ENCODE results near the gene LY6G6C.

Gene LY6G6C

DNA sequence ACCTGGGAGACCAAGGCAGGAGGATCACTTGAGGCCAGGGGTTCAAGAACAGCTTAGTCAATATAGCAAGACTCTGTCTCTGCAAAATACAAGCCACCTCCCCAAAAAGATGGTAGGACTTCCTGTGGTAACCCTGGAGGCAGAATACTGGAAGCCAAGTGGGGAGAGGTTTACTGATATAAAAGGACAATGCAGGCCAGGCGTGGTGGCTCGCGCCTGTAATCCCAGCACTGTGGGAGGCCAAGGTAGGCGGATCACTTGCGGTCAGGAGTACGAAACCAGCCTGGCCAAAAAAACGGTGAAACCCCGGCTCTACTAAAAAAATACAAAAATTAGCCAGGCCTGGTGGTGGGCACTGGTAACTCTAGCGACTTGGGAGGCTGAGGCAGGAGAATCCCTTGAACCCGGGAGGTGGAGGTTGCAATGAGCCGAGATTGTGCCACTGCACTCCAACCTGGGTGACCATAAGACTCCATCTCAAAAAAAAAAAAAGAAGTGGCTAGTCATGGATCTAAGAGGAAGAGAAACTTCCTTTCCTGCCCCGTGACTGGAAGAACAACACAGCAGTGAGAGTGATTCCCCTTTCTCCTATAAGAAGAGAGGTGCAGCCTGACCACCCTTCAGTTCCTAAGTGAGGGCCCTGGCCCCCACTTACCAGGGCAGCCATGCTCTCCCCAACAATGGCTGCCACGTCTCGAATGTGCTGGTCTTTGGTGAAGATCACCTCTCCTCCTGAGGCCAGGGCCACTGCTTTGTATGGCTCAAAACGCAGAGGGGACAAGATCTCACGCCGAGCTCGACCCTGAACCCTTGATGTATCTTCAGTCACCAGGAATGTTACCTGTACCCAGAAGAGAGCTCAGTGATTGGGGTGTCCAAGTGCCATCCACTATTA is 47.1 kb upstream of the LY6G6C start:
- Histone ChIP-seq H4K20me1 (ENCODE audit: insufficient read depth, low read length) (no peaks in the 10 kb centered on the region), H3K9me3 (ENCODE audit: low read length) (no peaks in the 10 kb centered on the region), H3K4me2 (ENCODE audit: low read length) (no peak overlapping the region), H3F3A (ENCODE audit: insufficient read depth, low read length) (no peaks in the 10 kb centered on the region), H3K27me3 (ENCODE audit: insufficient read depth, low read length) (no peaks in the 10 kb centered on the region), H3K36me3 (ENCODE audit: insufficient read depth, low read length) (peaks cover 12% of the 10 kb centered on the region; the same call in 1 of the 2 replicates), H3K4me3 (ENCODE audit: low read depth, low read length, poor library complexity, severe bottlenecking) (no peak overlapping the region), H3K4me1 (ENCODE audit: insufficient read depth, low read length, severe bottlenecking) (no peaks in the 10 kb centered on the region), H3K9ac (ENCODE audit: low read length) (no peak overlapping the region), H3K27ac (ENCODE audit: low read depth, low read length, poor library complexity, severe bottlenecking) (no peak overlapping the region), H2AFZ (ENCODE audit: low read length) (no peak overlapping the region), H3K79me2 (ENCODE audit: insufficient read depth, low read length) (no peaks in the 10 kb centered on the region), H3K9me2 (ENCODE audit: low read depth, low read length) (no peaks in the 10 kb centered on the region)
- no peak for TF ChIP-seq EZH2 (IDR thresholded peaks at IDR 0.05; ENCODE audit: borderline replicate concordance, low read length)
- TF ChIP-seq, protein P1, sequence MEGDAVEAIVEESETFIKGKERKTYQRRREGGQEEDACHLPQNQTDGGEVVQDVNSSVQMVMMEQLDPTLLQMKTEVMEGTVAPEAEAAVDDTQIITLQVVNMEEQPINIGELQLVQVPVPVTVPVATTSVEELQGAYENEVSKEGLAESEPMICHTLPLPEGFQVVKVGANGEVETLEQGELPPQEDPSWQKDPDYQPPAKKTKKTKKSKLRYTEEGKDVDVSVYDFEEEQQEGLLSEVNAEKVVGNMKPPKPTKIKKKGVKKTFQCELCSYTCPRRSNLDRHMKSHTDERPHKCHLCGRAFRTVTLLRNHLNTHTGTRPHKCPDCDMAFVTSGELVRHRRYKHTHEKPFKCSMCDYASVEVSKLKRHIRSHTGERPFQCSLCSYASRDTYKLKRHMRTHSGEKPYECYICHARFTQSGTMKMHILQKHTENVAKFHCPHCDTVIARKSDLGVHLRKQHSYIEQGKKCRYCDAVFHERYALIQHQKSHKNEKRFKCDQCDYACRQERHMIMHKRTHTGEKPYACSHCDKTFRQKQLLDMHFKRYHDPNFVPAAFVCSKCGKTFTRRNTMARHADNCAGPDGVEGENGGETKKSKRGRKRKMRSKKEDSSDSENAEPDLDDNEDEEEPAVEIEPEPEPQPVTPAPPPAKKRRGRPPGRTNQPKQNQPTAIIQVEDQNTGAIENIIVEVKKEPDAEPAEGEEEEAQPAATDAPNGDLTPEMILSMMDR (IDR thresholded peaks at IDR 0.05; ENCODE audit: low read length) = no peak

DNA sequence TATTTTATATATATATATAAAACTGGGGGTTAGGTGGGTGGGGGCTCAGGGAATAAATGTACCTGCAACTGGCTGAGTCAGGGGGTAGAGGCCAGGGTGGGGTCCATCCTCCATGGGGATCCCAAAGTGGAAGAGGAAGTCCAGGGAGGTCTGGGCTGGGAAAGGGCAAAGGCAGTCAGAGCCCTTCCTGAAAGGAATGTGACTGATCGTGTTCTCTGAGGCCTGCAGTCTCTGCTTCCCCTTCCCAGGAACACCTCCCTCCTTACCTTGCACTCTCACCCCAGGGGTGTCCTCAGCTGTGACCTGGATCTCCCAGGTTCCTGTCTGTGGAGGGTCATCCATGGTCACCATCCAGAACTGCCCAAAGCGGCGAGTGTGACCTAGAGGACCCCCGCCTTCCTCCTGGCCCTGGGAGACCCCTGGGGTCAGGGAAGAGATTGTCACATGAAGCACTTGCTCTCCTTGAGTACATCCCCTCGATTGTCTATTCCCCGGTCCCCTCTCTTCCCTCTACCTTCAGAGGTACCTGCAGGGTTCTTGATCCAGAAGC is 45.6 kb upstream of the LY6G6C start:
- Histone ChIP-seq H3K4me3 (ENCODE audit: low read depth, low read length, poor library complexity, severe bottlenecking) (no peak overlapping the region), H3K9ac (ENCODE audit: low read length) (no peak overlapping the region), H3K27me3 (ENCODE audit: insufficient read depth, low read length) (no peaks in the 10 kb centered on the region), H3K4me2 (ENCODE audit: low read length) (no peak overlapping the region), H4K20me1 (ENCODE audit: insufficient read depth, low read length) (no peaks in the 10 kb centered on the region), H3F3A (ENCODE audit: insufficient read depth, low read length) (no peaks in the 10 kb centered on the region), H3K79me2 (ENCODE audit: insufficient read depth, low read length) (no peaks in the 10 kb centered on the region), H3K4me1 (ENCODE audit: insufficient read depth, low read length, severe bottlenecking) (no peaks in the 10 kb centered on the region), H2AFZ (ENCODE audit: low read length) (no peak overlapping the region), H3K36me3 (ENCODE audit: insufficient read depth, low read length) (peaks cover 26% of the 10 kb centered on the region), H3K9me2 (ENCODE audit: low read depth, low read length) (no peaks in the 10 kb centered on the region), H3K9me3 (ENCODE audit: low read length) (no peaks in the 10 kb centered on the region), H3K27ac (ENCODE audit: low read depth, low read length, poor library complexity, severe bottlenecking) (no peak overlapping the region)
- TF ChIP-seq, protein P1 (IDR thresholded peaks at IDR 0.05; ENCODE audit: low read length) = no peak
- TF ChIP-seq EZH2 (IDR thresholded peaks at IDR 0.05; ENCODE audit: borderline replicate concordance, low read length) = no peak

DNA sequence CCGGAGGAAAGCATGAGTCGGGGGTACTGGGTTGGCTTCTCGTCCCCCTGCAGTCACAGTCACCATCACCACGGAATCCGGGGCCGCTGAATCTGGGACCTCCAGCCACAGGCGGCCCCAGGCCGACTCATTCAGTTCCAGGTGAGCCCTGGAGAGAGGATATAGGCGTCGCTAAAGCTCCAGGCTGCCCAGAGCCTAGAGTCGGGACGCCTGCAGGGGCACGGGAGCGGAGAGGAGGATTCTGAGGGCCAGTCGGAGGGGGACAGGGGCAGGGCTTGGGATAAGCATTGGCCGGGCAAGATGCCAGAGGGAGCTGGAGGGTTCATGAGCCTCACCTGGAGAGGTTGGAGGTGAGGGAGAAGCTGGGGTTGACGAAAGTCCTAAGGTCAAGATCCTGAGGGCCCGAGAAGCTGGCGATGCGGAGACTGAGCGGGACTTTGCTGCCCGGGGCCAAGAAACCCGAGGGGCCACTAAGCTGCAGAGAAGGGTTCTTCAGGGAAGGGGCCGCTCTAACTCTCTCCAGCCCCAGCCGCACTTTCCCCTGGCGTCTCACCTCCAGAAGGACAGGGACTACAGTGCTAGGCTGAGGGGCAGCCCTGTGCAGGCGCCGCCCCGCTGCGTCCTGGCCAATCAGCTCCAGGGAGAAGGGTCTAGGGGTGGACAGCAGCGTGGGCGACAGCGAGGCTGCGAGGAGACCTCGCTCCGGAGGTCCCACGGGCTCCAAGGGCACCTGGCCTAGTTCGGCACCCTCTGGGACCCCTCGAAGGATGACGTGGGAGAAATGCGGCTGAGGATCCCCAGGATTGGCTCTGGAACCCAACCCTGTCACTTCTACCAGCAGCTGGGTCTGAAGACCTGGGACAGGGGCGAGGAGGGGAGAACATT is 44.6 kb upstream of the LY6G6C start:
- Histone ChIP-seq H3F3A (ENCODE audit: insufficient read depth, low read length) (no peaks in the 10 kb centered on the region), H2AFZ (ENCODE audit: low read length) (no peak overlapping the region), H3K9me2 (ENCODE audit: low read depth, low read length) (no peaks in the 10 kb centered on the region), H3K36me3 (ENCODE audit: insufficient read depth, low read length) (peaks cover 36% of the 10 kb centered on the region), H3K79me2 (ENCODE audit: insufficient read depth, low read length) (no peaks in the 10 kb centered on the region), H3K9ac (ENCODE audit: low read length) (no peak overlapping the region), H3K9me3 (ENCODE audit: low read length) (no peaks in the 10 kb centered on the region), H3K4me2 (ENCODE audit: low read length) (no peak overlapping the region), H3K27ac (ENCODE audit: low read depth, low read length, poor library complexity, severe bottlenecking) (no peak overlapping the region), H3K27me3 (ENCODE audit: insufficient read depth, low read length) (no peaks in the 10 kb centered on the region), H3K4me1 (ENCODE audit: insufficient read depth, low read length, severe bottlenecking) (no peaks in the 10 kb centered on the region), H4K20me1 (ENCODE audit: insufficient read depth, low read length) (no peaks in the 10 kb centered on the region), H3K4me3 (ENCODE audit: low read depth, low read length, poor library complexity, severe bottlenecking) (no peak overlapping the region)
- TF ChIP-seq, protein P1 (IDR thresholded peaks at IDR 0.05; ENCODE audit: low read length) = no peak
- TF ChIP-seq EZH2 (IDR thresholded peaks at IDR 0.05; ENCODE audit: borderline replicate concordance, low read length) = no peak
